HTR-8/SVneo (cell line): Measurements from ENCODE around the gene LDAH.

Experiments used
- DNase-seq: peaks from one replicate; pipeline ENCODE4 v3.0.0; 2011; ENCODE audit warnings: low spot score, mixed read lengths; ENCODE audit not compliant: insufficient read length
- FAIRE-seq: peaks from 2 replicates; lab custom pipeline; 2011; peaks lifted over from hg19 to GRCh38; lab: Jason Lieb, UNC

The LDAH gene

DNA sequence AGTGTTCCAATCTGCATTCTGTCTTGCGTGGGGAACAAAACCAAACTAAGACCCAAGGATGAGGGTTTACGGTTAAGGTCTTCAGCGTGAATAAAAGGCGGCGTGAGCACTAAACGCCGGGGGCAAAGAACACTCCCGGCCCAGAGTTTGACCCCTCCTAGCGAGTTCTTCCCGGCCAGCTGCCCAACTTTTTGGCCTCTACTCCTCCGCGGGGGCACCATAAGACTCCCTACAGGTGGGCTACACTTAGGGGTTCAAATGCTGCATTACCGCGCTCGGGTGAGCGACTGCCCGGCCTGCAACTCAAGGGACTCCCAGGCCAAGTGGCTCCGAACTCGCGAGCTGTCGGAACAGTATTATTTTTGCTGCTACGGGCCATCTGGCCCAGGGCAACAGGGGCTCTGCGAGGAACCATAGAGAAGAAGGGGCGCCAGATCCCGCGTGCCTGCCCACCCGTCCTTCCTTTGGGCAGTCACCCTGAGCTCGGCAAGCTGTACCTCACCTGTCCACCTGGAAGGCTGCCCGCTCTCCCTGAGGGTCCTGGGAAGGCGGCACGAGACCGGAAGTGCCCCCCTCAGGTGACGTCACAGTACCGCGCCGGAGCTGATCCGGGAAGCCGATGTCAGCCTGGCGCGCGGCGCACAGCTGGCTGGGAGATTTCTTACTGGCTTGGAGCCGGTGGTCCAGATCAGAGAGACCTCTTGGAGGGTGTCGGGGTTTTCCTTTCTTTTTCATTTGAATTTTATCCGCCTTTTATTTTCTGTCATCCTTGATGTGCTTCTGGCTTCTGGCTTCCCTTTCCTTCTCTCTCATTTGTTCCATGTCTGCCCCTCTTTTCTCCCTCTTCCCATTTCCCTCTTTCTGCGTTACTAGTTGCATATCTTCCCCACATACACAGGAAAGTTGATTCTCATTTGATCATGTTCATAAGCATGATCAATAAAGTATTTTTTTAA is at the start of gene LDAH:
LDAH (minus strand) TSS at position 567 of the 956 bp plus-strand sequence. CDS start 21,638 bp downstream, outside the sequence.
- DNase-seq (peak; percentile 96), FAIRE-seq (peak; percentile 92)

- no peak for FAIRE-seq
Observed at GRCh38 chr2:20868377-20868776, 45.5 kb upstream of the LDAH start.

DNA sequence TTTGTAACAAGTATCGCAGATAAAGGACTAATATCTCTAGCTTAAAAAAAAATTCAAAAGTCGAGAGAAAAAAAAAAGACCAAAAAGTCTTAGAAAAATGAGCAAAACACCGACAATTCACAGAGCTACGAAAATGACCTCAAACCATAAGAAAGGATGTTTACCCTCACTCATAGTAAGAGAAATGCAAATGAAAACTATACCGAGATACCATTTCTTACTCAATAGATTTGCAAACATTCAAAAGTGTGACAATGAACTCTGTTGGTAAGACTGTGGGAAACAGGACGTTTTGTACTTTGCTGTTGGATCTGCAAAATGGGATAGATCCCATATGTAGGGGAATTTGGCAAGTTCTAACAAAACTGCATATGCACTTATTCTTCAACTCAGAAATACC is 39.9 kb upstream of the LDAH start:
- no peak for DNase-seq
- FAIRE-seq = no peak

More at GRCh38 chr2:20868377-20868776, 45.5 kb upstream of the LDAH start:
- no peak for DNase-seq

GRCh38 chr2:20855456-20855855 is 32.6 kb upstream of the LDAH start:
- no peak for FAIRE-seq
- DNase-seq = no peak

- no peak for FAIRE-seq
Observed at GRCh38 chr2:20852670-20853069, 29.8 kb upstream of the LDAH start.

DNA sequence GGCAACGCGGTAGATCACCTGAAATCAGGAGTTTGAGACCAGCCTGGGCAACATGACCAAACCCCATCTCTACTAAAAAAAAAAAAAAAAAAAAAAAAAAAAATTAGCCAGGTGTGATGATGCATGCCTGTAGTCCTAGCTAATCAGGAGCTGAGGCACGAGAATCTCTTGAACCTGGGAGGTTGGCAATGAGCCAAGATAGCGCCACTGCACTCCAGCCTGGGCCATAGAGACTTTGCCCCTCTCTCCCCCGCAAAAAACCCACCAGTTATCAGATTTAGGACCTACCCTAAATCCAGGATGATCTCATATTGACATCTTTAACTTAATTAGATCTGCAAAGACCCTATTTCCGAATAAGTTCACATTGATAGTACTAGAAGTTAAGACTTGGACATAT is 29.2 kb upstream of the LDAH start:
- no peak for DNase-seq
- FAIRE-seq = no peak

More at GRCh38 chr2:20852670-20853069, 29.8 kb upstream of the LDAH start:
- DNase-seq = no peak

GRCh38 chr2:20844246-20844645 is 21.3 kb upstream of the LDAH start:
- no peak for FAIRE-seq

GRCh38 chr2:20839052-20839451 is 16.2 kb upstream of the LDAH start:
- FAIRE-seq (no peak), DNase-seq (no peak)

More at GRCh38 chr2:20844246-20844645, 21.3 kb upstream of the LDAH start:
- DNase-seq = no peak

- DNase-seq = no peak
- peak; percentile 23 for FAIRE-seq
Observed at GRCh38 chr2:20838016-20838415, 15.1 kb upstream of the LDAH start.

- DNase-seq (no peak), FAIRE-seq (no peak)
Observed at GRCh38 chr2:20836521-20836920, 13.6 kb upstream of the LDAH start.

GRCh38 chr2:20834331-20834730 is 11.4 kb upstream of the LDAH start:
- no peak for DNase-seq
- FAIRE-seq = no peak

- FAIRE-seq (no peak), DNase-seq (no peak)
Observed at GRCh38 chr2:20832606-20833005, 9.7 kb upstream of the LDAH start.

DNA sequence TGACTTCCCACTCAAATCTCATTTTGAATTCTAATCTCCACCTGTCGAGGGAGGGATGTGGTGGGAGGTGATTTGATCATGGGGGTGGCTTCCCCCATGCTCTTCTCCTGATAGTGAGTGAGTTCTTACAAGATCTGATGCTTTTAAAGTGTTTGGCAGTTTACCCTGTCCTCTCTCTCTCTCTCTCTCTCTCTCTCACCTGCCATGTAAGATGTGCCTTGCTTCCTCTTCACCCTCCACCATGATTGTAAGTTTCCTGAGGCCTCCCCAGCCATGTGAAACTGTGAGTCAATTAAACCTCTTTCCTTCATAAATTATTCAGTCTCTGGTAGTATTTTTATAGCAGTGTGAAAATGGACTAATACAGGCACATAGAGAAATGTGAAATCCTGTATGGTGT is 7.0 kb upstream of the LDAH start:
- no peak for DNase-seq
- FAIRE-seq = peak; percentile 4

GRCh38 chr2:20823917-20824316 is 1.0 kb upstream of the LDAH start:
- no peak for FAIRE-seq
- no peak for DNase-seq

DNA sequence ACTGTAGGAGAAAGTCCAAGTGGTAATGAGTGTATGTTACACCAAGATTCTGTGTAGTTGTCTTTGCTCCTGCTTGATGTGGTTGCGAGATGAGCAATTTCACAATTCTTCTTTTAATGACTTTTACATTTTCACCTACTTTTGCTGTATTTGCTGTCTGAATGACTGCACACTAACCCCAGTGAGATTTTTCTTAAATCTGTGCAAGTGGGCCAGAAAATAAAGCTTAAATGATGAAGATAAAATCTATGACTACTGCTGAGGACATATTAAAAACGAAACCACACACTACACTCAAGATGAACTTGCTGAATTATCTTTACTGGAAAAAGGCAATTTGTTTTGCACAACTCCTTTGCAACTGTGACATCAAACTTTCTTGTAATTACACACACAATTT is 4.1 kb downstream of the LDAH start:
- DNase-seq = no peak
- no peak for FAIRE-seq

DNA sequence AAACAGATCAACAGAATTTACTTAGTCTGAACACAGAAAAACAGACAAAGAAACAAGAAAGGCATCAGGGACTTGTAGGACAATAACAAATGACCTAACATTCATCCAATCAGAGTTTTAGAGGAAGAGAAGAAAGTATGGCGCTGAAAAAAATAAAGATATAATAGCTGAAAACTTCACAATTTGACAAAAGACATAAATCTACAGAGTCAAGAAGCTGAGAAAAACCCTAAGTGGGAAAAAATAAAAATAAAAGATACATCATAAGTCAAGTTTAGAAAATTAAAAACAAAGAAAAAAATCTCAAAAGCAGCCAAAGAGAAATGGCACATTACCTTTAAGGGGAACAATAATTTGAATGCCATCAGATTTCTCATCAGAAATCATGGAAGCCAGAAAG is 7.7 kb downstream of the LDAH start:
- FAIRE-seq = no peak

DNA sequence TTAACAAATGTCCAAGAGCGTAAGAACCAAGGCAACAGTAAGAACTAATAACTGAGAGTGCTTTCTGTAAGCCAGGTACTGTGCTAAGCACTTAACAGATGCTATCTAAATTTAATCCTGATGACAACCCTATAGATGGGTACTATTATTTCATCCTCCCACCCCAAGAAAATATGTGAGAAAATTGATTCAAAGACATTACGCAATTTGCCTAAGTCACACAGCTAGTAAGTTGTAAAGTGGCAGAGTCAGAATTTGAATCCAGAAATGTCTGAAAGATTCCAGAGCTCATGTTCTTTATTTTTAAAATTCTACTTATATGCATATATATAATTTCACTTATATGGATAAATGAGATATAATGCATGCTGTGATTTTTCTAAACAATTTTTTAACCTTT is 10.1 kb downstream of the LDAH start:
- DNase-seq (no peak), FAIRE-seq (no peak)

More for the DNA sequence above, 7.7 kb downstream of the LDAH start:
- DNase-seq = no peak

GRCh38 chr2:20806286-20806685 is 16.6 kb downstream of the LDAH start:
- DNase-seq = no peak
- FAIRE-seq = no peak

DNA sequence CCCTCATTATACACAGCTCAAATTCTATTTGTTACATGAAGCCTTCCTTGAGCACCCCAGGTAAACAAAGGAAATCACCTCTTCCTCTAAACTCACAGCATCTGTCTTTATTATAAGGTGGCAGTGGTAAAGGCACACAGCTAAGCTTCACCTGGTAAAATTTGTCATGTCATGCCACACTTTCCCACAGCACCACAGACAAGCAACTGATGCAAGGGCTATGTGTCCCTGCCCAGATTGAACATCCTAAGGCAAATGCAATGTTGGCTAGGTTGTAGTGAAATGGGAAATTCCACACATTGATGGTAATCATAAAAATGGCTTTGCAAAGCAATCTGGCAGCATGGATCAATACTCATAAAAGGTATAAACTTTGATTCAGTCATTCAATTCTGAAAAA is 18.9 kb downstream of the LDAH start:
- FAIRE-seq (no peak), DNase-seq (no peak)

DNA sequence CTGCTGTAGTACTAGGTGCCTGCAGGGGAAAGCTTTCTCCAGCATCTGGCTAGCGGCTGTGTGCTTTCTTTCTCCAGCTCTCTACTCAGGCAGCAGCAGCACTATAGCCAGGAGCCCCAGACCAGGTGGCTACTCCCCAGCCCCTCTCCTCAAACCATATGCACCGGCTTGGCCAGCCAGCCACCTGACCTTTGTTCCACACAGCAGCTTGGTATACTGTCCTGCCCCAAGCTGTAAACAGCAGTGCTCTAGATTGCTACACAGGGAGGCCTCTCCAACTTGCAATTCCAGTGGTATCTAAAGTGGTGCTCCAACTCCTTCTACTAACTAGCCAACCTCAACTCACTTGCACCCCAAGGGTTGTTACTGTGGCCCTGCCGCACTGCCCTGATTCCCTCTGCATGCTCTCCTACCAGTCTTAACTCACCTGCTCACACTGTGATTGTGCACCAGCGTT is 19.6 kb downstream of the LDAH start:
- peak; percentile 66 for FAIRE-seq
- DNase-seq = no peak

DNA sequence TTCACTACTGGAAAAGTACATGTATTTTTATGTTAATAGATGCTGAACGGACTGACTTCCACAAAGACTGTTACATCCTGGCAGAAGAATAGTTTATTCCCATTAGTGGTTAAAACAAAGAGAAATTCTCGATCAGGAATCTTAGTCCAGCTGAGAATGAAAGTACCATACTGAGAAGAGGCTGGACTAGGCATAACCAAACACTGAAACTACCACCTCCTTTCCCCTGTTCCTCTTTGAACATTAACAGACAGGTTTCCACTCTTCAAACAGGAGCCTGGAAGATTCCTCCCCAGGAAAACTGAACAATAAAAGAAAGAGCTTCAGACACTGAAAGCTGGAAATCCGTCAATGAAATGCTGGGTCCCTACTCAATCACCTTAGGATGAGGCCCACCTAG is 25.8 kb downstream of the LDAH start:
- FAIRE-seq (no peak), DNase-seq (no peak)

DNA sequence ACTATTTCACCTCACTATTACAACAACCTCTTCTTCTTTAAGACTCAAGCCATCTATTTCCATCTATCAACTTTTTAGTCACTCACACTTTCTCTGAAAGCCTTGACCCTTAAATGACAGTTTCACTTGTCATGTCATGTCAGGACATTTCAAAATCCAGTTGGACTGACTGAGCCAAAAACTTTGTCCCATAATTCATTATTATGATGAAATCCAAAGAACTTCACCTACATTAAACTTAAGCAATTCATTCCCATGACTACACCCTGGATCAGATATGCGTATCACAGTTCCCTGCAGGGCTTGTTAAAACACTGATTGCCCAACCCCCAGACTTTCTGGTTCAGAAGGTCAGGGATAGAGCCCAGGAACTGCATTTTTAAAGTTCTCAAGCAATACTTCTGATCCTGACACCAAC is 26.5 kb downstream of the LDAH start:
- DNase-seq (no peak), FAIRE-seq (no peak)
